Kidney (tissue), 14 donors: ENCODE results near the gene CUX1. TPM values are rescaled to one million over a fixed set of nuclear protein-coding genes. Genes with fewer than 3 reads are reported as not detected.

Experiments used
- DNase-seq, 5 donors: peaks; one replicate each; pipeline ENCODE4 v3.0.0-alpha.2; 2013 to 2020
- FAIRE-seq: peaks from 2 replicates; lab custom pipeline; 2012; peaks lifted over from hg19 to GRCh38; lab: Jason Lieb, UNC
- H3K27ac ChIP-seq, 2 donors: one replicate each; pipeline ENCODE4 v1.7.0; 2013; ENCODE audit warnings: low read depth in 2 of 2, low read length in 2 of 2, inconsistent platforms in 1 of 2
- H3K27me3 ChIP-seq: one replicate; pipeline ENCODE4 v1.7.1; 2013; ENCODE audit warnings: low read length, inconsistent platforms; ENCODE audit not compliant: control insufficient read depth, insufficient read depth
- H3K36me3 ChIP-seq, 3 donors: one replicate each; pipeline versions ENCODE4 v1.7.0 to v1.7.1; 2013; ENCODE audit warnings: low read length in 3 of 3, control low read depth in 1 of 3, inconsistent platforms in 1 of 3; ENCODE audit not compliant: insufficient read depth in 3 of 3, control insufficient read depth in 2 of 3
- H3K4me1 ChIP-seq, 3 donors: one replicate each; pipeline versions ENCODE4 v1.7.0 to v1.7.1; 2013; ENCODE audit warnings: low read length in 3 of 3, inconsistent platforms in 1 of 3, low read depth in 1 of 3; ENCODE audit not compliant: control insufficient read depth in 2 of 3, insufficient read depth in 2 of 3
- H3K4me3 ChIP-seq, 3 donors: one replicate each; pipeline versions ENCODE4 v1.7.0 to v1.8.1; 2013; ENCODE audit warnings: low read length in 3 of 3, control low read depth in 1 of 3, inconsistent platforms in 1 of 3
- H3K9ac ChIP-seq, 3 donors: one replicate each; pipeline versions ENCODE4 v1.7.0 to v1.7.1; 2013; ENCODE audit warnings: low read length in 3 of 3, control low read depth in 1 of 3, inconsistent platforms in 1 of 3
- H3K9me3 ChIP-seq, 3 donors: one replicate each; pipeline versions ENCODE4 v1.7.0 to v1.7.1; 2013; ENCODE audit warnings: low read length in 3 of 3, control low read depth in 1 of 3, inconsistent platforms in 1 of 3; ENCODE audit not compliant: control insufficient read depth in 2 of 3, insufficient read depth in 1 of 3
- CTCF ChIP-seq: IDR thresholded peaks from 3 replicates; pipeline ENCODE4 v1.5.1; 2012; ENCODE audit warnings: mild to moderate bottlenecking, moderate library complexity, borderline replicate concordance; ENCODE audit not compliant: insufficient read depth; ENCODE audit errors: extremely low read depth
- intact Hi-C: fragments of 100-400 bp; cut with DNase I; formaldehyde crosslinking; loops from one replicate; pipeline ENCODE4 v1.11.1; 2022
- polyA plus RNA-seq: library from polyadenylated mRNA; stranded (reverse); fragments of 350-450 nt; fragmentation: Illumina TruSeq; extraction: RNeasy Lipid Tissue Mini Kit (QIAGEN cat#74804); gene quantifications from one replicate; pipeline ENCODE4 v1.2.3, GENCODE V29; 2014; ENCODE audit warnings: low read depth, low replicate concordance; ENCODE audit not compliant: insufficient read depth
- total RNA-seq: library from RNA; stranded (reverse); fragmentation: NEBNext Ultra II Directional; extraction: Animal tissue kit (Norgen Biotek cat#: 25700); gene quantifications from one replicate; pipeline ENCODE4 v1.2.1, GENCODE V29; 2021
- donor health status: control.
- donor health status: control.
- donor health status: control.
- donor health status: control.
- donor health status: control.
- donor health status: DM: yes; HTN: yes; CAD: no.
- donor health status: Normal renal cell carcinoma (clear cell type).

Gene CUX1
- total and polyA plus RNA-seq, 2 donors from 2014 or later = 71.4 to 126 TPM

- TF ChIP-seq CTCF = no peak
- H3K4me1 ChIP-seq = peaks cover 0 to 47% (median 41%) of the 10 kb centered on the region in 3 donors
- no peak overlapping the region for H3K4me3 ChIP-seq
- no peaks in the 10 kb centered on the region for H3K27me3 ChIP-seq
- H3K36me3 ChIP-seq = no peaks in the 10 kb centered on the region
- DNase-seq (no peak), FAIRE-seq (no peak)
- intact Hi-C loops = no loop called here
- no peak overlapping the region for H3K27ac ChIP-seq
- H3K9me3 ChIP-seq = no peaks in the 10 kb centered on the region
- no peak overlapping the region for H3K9ac ChIP-seq
These were observed 120.5 kb downstream of the CUX1 start for GRCh38 chr7:101937717-101938514.

GRCh38 chr7:101939136-101939695, 121.8 kb downstream of the CUX1 start:
- Histone ChIP-seq H3K27me3 (no peaks in the 10 kb centered on the region), H3K9me3 (no peaks in the 10 kb centered on the region), H3K36me3 (no peaks in the 10 kb centered on the region), H3K4me3 (no peak overlapping the region), H3K27ac (no peak overlapping the region), H3K9ac (no peak overlapping the region), H3K4me1 (peaks cover 0 to 45% (median 42%) of the 10 kb centered on the region in 3 donors)
- no peak for TF ChIP-seq CTCF
- FAIRE-seq (no peak), DNase-seq (no peak)
- intact Hi-C loops = no loop called here

GRCh38 chr7:101940151-101940550, 122.7 kb downstream of the CUX1 start:
- intact Hi-C loops = no loop called here
- no peak overlapping the region for H3K4me3 ChIP-seq
- H3K27me3 ChIP-seq = no peaks in the 10 kb centered on the region
- FAIRE-seq (no peak), DNase-seq (no peak)
- H3K9ac ChIP-seq = no peak overlapping the region
- H3K4me1 ChIP-seq = peaks cover 0 to 45% (median 40%) of the 10 kb centered on the region in 3 donors
- no peaks in the 10 kb centered on the region for H3K36me3 ChIP-seq
- no peaks in the 10 kb centered on the region for H3K9me3 ChIP-seq
- no peak overlapping the region for H3K27ac ChIP-seq
- TF ChIP-seq CTCF = no peak
